GM21367 (cell line): ENCODE data around the gene HOXD8.
A peak's percentile ranks its signal among the peaks of the same experiment; 100 is the strongest.

Source experiments
- ATAC-seq: cut with Tn5 transposase; IDR thresholded peaks from one replicate; pipeline ENCODE4 v1.9.1; 2021; ENCODE audit not compliant: unreplicated experiment

The HOXD8 gene

GRCh38 chr2:176128172-176128981 is 1.1 kb upstream of the HOXD8 start:
- ATAC-seq, result no peak

GRCh38 chr2:176129813-176130146 is 275 bp downstream of the HOXD8 start:
- no peak for ATAC-seq

GRCh38 chr2:176130147-176130956 is 847 bp downstream of the HOXD8 start:
- no peak for ATAC-seq

- ATAC-seq, result no peak
Observed at GRCh38 chr2:176130957-176131847, 1.7 kb downstream of the HOXD8 start.

- ATAC-seq, result no peak
Observed at GRCh38 chr2:176131848-176132158, 2.3 kb downstream of the HOXD8 start.

- no peak for ATAC-seq
Observed at GRCh38 chr2:176132205-176133171, 3.0 kb downstream of the HOXD8 start.

GRCh38 chr2:176133389-176133788 is 3.9 kb downstream of the HOXD8 start:
- no peak for ATAC-seq

GRCh38 chr2:176134035-176134434 is 4.5 kb downstream of the HOXD8 start:
- ATAC-seq, result no peak

GRCh38 chr2:176135035-176135440 is 5.5 kb downstream of the HOXD8 start:
- no peak for ATAC-seq

GRCh38 chr2:176136374-176137251 is 7.1 kb downstream of the HOXD8 start:
- ATAC-seq, result no peak

- no peak for ATAC-seq
Observed at GRCh38 chr2:176137252-176137580, 7.7 kb downstream of the HOXD8 start.

- no peak for ATAC-seq
Observed at GRCh38 chr2:176137906-176138305, 8.4 kb downstream of the HOXD8 start.

- ATAC-seq, result no peak
Observed at GRCh38 chr2:176138526-176138922, 9.0 kb downstream of the HOXD8 start.

- ATAC-seq, result no peak
Observed at GRCh38 chr2:176138923-176139660, 9.6 kb downstream of the HOXD8 start.

GRCh38 chr2:176139661-176140512 is 10.4 kb downstream of the HOXD8 start:
- no peak for ATAC-seq

- ATAC-seq, result peak; percentile 93
Observed at GRCh38 chr2:176140513-176141317, 11.2 kb downstream of the HOXD8 start.

- ATAC-seq, result no peak
Observed at GRCh38 chr2:176142281-176142680, 12.8 kb downstream of the HOXD8 start.
